HepG2 (cell line): ENCODE measurements around the gene EMC10. TPM values are rescaled to one million over a fixed set of nuclear protein-coding genes. Genes with fewer than 3 reads are reported as not detected.

ENCODE experiments used
- ATAC-seq: fragments of 200-7000 bp; cut with Tn5 transposase; 3 replicates; pipeline ENCODE4 v1.9.1; 2020; ENCODE audit warnings: mild to moderate bottlenecking, moderate library complexity
- BruUV-seq: library from RNA; stranded (reverse); fragments of 400-500 nt; replicated peaks from 2 replicates; lab custom pipeline; 2021; lab: Mats Ljungman, UMichigan
- CTCF ChIA-PET: fragments of 300-600 bp; formaldehyde crosslinking; extraction: SDS; loops from one replicate; lab custom pipeline; 2021; ENCODE audit warnings: low total read pairs, inconsistent platforms, low intra/inter-chr PET ratio; lab: Yijun Ruan, JAX
- POLR2A ChIA-PET: fragments of 350-600 bp; sonication (Branson Sonifier 250); formaldehyde crosslinking; loops from one replicate; lab custom pipeline; 2020; ENCODE audit warnings: antibody characterized with exemption, inconsistent platforms; lab: Yijun Ruan, JAX
- DNase-seq: peaks from one replicate; pipeline ENCODE4 v3.0.0-alpha.2; 2015; ENCODE audit warnings: low spot score
- FAIRE-seq: peaks from 3 replicates; lab custom pipeline; 2011; peaks lifted over from hg19 to GRCh38; lab: Jason Lieb, UNC
- H2AFZ ChIP-seq: one replicate; pipeline ENCODE4 v1.6.1; 2011; ENCODE audit warnings: low read length, inconsistent platforms
- H3K27ac ChIP-seq: fragments of 300-600 bp; 3 replicates; pipeline ENCODE4 v1.8.0; 2011; ENCODE audit warnings: mixed run types, mild to moderate bottlenecking, mixed read lengths, low read length, inconsistent platforms; ENCODE audit not compliant: insufficient read depth; ENCODE audit errors: extremely low read length
- H3K27me3 ChIP-seq, 2 experiments: fragments of 200-600 bp in 1 of 2; 2 replicates in 1 of 2; 3 replicates in 1 of 2; pipeline versions ENCODE4 v1.6.0 to v1.8.0; 2011; ENCODE audit warnings: low read length in 2 of 2, mild to moderate bottlenecking in 2 of 2, moderate library complexity in 2 of 2, inconsistent platforms in 1 of 2; ENCODE audit not compliant: insufficient read depth in 2 of 2, control insufficient read depth in 1 of 2
- H3K36me3 ChIP-seq, 2 experiments: fragments of 200-600 bp in 1 of 2; replicated peaks in 1 of 2; 2 replicates in 1 of 2; 3 replicates in 1 of 2; pipeline versions ENCODE4 v1.5.1 to v1.8.0; 2011; ENCODE audit warnings: low read length in 2 of 2, inconsistent platforms in 1 of 2; ENCODE audit not compliant: insufficient read depth in 2 of 2, control insufficient read depth in 1 of 2
- H3K4me1 ChIP-seq: 2 replicates; pipeline ENCODE4 v1.5.1; 2012; ENCODE audit warnings: low read length, inconsistent platforms; ENCODE audit not compliant: insufficient read depth
- H3K4me2 ChIP-seq: 2 replicates; pipeline ENCODE4 v1.6.0; 2011; ENCODE audit warnings: low read depth, low read length, inconsistent platforms
- H3K4me3 ChIP-seq, 3 experiments: fragments of 200-600 bp in 1 of 3; sonication (generic), shearing (Covaris generic) in 1 of 3; replicated peaks in 1 of 3; 2 replicates each; pipeline ENCODE4 v1.5.1; 2011 to 2016; ENCODE audit warnings: low read length in 3 of 3, inconsistent platforms in 2 of 3, low read depth in 2 of 3, mild to moderate bottlenecking in 2 of 3, control low read depth in 1 of 3, mixed read lengths in 1 of 3; ENCODE audit not compliant: insufficient read depth in 1 of 3
- H3K79me2 ChIP-seq: one replicate; pipeline ENCODE4 v1.6.1; 2011; ENCODE audit warnings: low read length, inconsistent platforms; ENCODE audit not compliant: insufficient read depth
- H3K9ac ChIP-seq: 2 replicates; pipeline ENCODE4 v1.6.0; 2011; ENCODE audit warnings: mild to moderate bottlenecking, low read depth, low read length, inconsistent platforms; ENCODE audit not compliant: insufficient read depth
- H3K9me3 ChIP-seq: 2 replicates; pipeline ENCODE4 v1.5.1; 2012; ENCODE audit warnings: mild to moderate bottlenecking, low read length
- H4K20me1 ChIP-seq: 2 replicates; pipeline ENCODE4 v1.6.0; 2011; ENCODE audit warnings: inconsistent platforms, mild to moderate bottlenecking, low read length, moderate library complexity; ENCODE audit not compliant: insufficient read depth
- HMGXB3 ChIP-seq: sonication (generic); formaldehyde crosslinking; IDR thresholded peaks from 2 replicates; pipeline ENCODE4 v1.4.0; 2020; ENCODE audit warnings: missing genetic modification reagents, borderline replicate concordance
- HNF4G ChIP-seq, 2 experiments: sonication (generic) in 1 of 2; formaldehyde crosslinking in 1 of 2; IDR thresholded peaks; 2 replicates each; pipeline versions ENCODE4 v1.4.0 to v1.6.1; 2011 to 2020; ENCODE audit warnings: borderline replicate concordance in 2 of 2, low read depth in 2 of 2, mild to moderate bottlenecking in 2 of 2, low read length in 1 of 2, missing genetic modification reagents in 1 of 2, moderate library complexity in 1 of 2
- KAT7 ChIP-seq: IDR thresholded peaks from 2 replicates; pipeline ENCODE4 v1.6.1; 2018; ENCODE audit warnings: borderline replicate concordance, missing compliant biosample characterization
- MAFG ChIP-seq: sonication (generic); formaldehyde crosslinking; IDR thresholded peaks from 2 replicates; pipeline ENCODE4 v1.5.1; 2020; ENCODE audit warnings: mild to moderate bottlenecking, missing genetic modification reagents
- NFE2 ChIP-seq: sonication (generic); formaldehyde crosslinking; IDR thresholded peaks from 2 replicates; pipeline ENCODE4 v1.4.0; 2020; ENCODE audit warnings: missing genetic modification reagents
- NR2F1 ChIP-seq, 2 experiments: fragments of 450-650 bp in 1 of 2; formaldehyde crosslinking in 1 of 2; IDR thresholded peaks; 2 replicates each; pipeline versions ENCODE4 v1.5.0 to v1.6.1; 2016 to 2020; ENCODE audit warnings: mild to moderate bottlenecking in 1 of 2, missing compliant biosample characterization in 1 of 2, missing genetic modification reagents in 1 of 2, moderate library complexity in 1 of 2
- NR2F2 ChIP-seq: IDR thresholded peaks from 2 replicates; pipeline ENCODE4 v1.6.1; 2012; ENCODE audit warnings: low read depth, inconsistent platforms, borderline replicate concordance
- SMAD9 ChIP-seq: sonication (generic); formaldehyde crosslinking; IDR thresholded peaks from 2 replicates; pipeline ENCODE4 v1.5.1; 2020; ENCODE audit warnings: mild to moderate bottlenecking, missing genetic modification reagents
- ZNF143 ChIP-seq: sonication (generic); formaldehyde crosslinking; IDR thresholded peaks from 2 replicates; pipeline ENCODE4 v1.4.0; 2020; ENCODE audit warnings: missing genetic modification reagents
- ZNF207 ChIP-seq: fragments of 450-650 bp; IDR thresholded peaks from 2 replicates; pipeline ENCODE4 v1.6.1; 2016; ENCODE audit warnings: antibody characterized with exemption, borderline replicate concordance
- ZNF550 ChIP-seq: sonication (generic); formaldehyde crosslinking; IDR thresholded peaks from 2 replicates; pipeline ENCODE4 v1.4.0; 2020; ENCODE audit warnings: mild to moderate bottlenecking, missing genetic modification reagents, borderline replicate concordance
- ZNF598 ChIP-seq: sonication (generic); formaldehyde crosslinking; IDR thresholded peaks from 2 replicates; pipeline ENCODE4 v1.5.1; 2020; ENCODE audit warnings: mild to moderate bottlenecking, missing genetic modification reagents, borderline replicate concordance
- ZNF672 ChIP-seq: sonication (generic); formaldehyde crosslinking; IDR thresholded peaks from 2 replicates; pipeline ENCODE4 v1.8.1; 2022; ENCODE audit warnings: missing genetic modification reagents
- ZNF724P ChIP-seq: sonication (generic); formaldehyde crosslinking; IDR thresholded peaks from 2 replicates; pipeline ENCODE4 v1.8.0; 2022; ENCODE audit warnings: missing genetic modification reagents, borderline replicate concordance
- WGBS: methylation state at CpG from one replicate; pipeline ENCODE4 v1.1.6; 2017; ENCODE audit warnings: low lambda C conversion rate; 5-methylcytosine and 5-hydroxymethylcytosine counted together
- in situ Hi-C: cut with HindIII; loops from 2 replicates; pipeline ENCODE4 v1.10.0; 2017; ENCODE audit warnings: low pct_unique_long_range_greater_than_20kb; ENCODE audit not compliant: extremely low pct_ligation_motif_present
- intact Hi-C: fragments of 100-400 bp; cut with micrococcal nuclease; formaldehyde crosslinking; loops from one replicate; pipeline ENCODE4 v1.10.0; 2022; ENCODE audit not compliant: unreplicated experiment
- polyA plus RNA-seq, 8 experiments: library from polyadenylated mRNA; depleted of rRNA in 3 of 8; stranded (reverse) in 7 of 8; unstranded in 1 of 8; fragments of >200 nt; fragmentation: Illumina TruSeq in 4 of 8; extraction: Trizol in 4 of 8; gene quantifications; 2 replicates each; pipeline versions ENCODE4 v1.2.1 to v1.2.3, GENCODE V29; 2011 to 2016; ENCODE audit warnings: low read depth in 4 of 8, missing spikeins in 1 of 8, mixed read lengths in 1 of 8; ENCODE audit not compliant: insufficient read depth in 1 of 8
- total RNA-seq, 5 experiments: library from RNA; depleted of rRNA; stranded (reverse); fragments of >200 nt; fragmentation: Illumina TruSeq; extraction: Trizol; gene quantifications; 2 replicates each; pipeline ENCODE4 v1.2.3, GENCODE V29; 2016; ENCODE audit warnings: low read depth in 1 of 5

EMC10 gene
- total and polyA plus RNA-seq, 2 of the 13 experiments (the other 11 are each of a cell fraction or from before 2014, with no cell fraction given): not detected

GRCh38 chr19:50433201-50434180, 42.8 kb upstream of the EMC10 start:
- WGBS: 62% methylated on average over 18 of the region's 19 CpGs

GRCh38 chr19:50434525-50434924, 41.8 kb upstream of the EMC10 start:
- ChIA-PET POLR2A (no interaction called here), CTCF (no interaction called here)
- H3K9me3 ChIP-seq: no peaks in the 10 kb centered on the region
- H3K27me3 ChIP-seq: peaks cover 10 to 29% of the 10 kb centered on the region in 2 experiments; a peak in 4 of 5 replicates
- DNase-seq (no peak), ATAC-seq (no peak), FAIRE-seq (no peak)
- no peaks in the 10 kb centered on the region for H3K79me2 ChIP-seq
- no TSS peak for BruUV-seq
- H3K4me3 ChIP-seq: no peak overlapping the region
- H3K4me1 ChIP-seq: peaks cover 10% of the 10 kb centered on the region
- in situ Hi-C loops: no loop called here
- intact Hi-C loops: no loop called here
- no peak overlapping the region for H3K27ac ChIP-seq
- H2AFZ ChIP-seq: no peak overlapping the region
- no peak overlapping the region for H3K4me2 ChIP-seq
- 11% methylated on average over 4 of the region's 12 CpGs for WGBS
- no peaks in the 10 kb centered on the region for H3K36me3 ChIP-seq
- no peak overlapping the region for H3K9ac ChIP-seq
- no peaks in the 10 kb centered on the region for H4K20me1 ChIP-seq
- TF ChIP-seq ZNF550 (CRISPR knock-in tag): no peak
- no peak for TF ChIP-seq SMAD9 (CRISPR knock-in tag)
- no peak for TF ChIP-seq HMGXB3 (CRISPR knock-in tag)
- TF ChIP-seq ZNF143 (CRISPR knock-in tag): no peak
- no peak for TF ChIP-seq KAT7
- no peak for TF ChIP-seq ZNF672
- TF ChIP-seq MAFG (CRISPR knock-in tag): no peak
- no peak for TF ChIP-seq NFE2 (CRISPR knock-in tag)
- no peak for TF ChIP-seq ZNF724P (CRISPR knock-in tag)
- TF ChIP-seq NR2F1 (CRISPR knock-in tag; IDR thresholded peaks at IDR 0.05): no peak
- no peak for TF ChIP-seq ZNF207
- TF ChIP-seq HNF4G (IDR thresholded peaks at IDR 0.05; ENCODE audit: borderline replicate concordance, low read depth, low read length): no peak
- TF ChIP-seq HNF4G (CRISPR knock-in tag; IDR thresholded peaks at IDR 0.05; ENCODE audit: borderline replicate concordance, low read depth): no peak

More at GRCh38 chr19:50433201-50434180, 42.8 kb upstream of the EMC10 start:
- Histone ChIP-seq H3K27me3 (peaks cover 10 to 29% of the 10 kb centered on the region in 2 experiments; a peak in 4 of 5 replicates), H3K4me2 (no peak overlapping the region), H3K79me2 (no peaks in the 10 kb centered on the region), H3K9me3 (no peaks in the 10 kb centered on the region), H3K4me1 (peaks cover 10% of the 10 kb centered on the region), H3K4me3 (no peak overlapping the region), H3K36me3 (no peaks in the 10 kb centered on the region), H3K9ac (no peak overlapping the region), H4K20me1 (no peaks in the 10 kb centered on the region), H3K27ac (no peak overlapping the region), H2AFZ (no peak overlapping the region)
- ChIA-PET POLR2A (no interaction called here), CTCF (no interaction called here)
- intact Hi-C loops (no loop called here), in situ Hi-C loops (no loop called here)
- no TSS peak for BruUV-seq
- TF ChIP-seq NR2F2 (no peak), ZNF598 (no peak)
- DNase-seq (no peak), FAIRE-seq (no peak), ATAC-seq (no peak)
